ENCODE measurements around the gene SPATA1.

The SPATA1 gene

GRCh38 chr1:84582802-84583587, 76.8 kb downstream of the SPATA1 start:
- Histone ChIP-seq H3K79me2 (ENCODE audit: insufficient read depth, low read depth) (no peaks in the 10 kb centered on the region), H3K27ac (peak overlapping the region; percentile 86), H3K9ac (peak overlapping the region; percentile 44; the same call in 1 of the 2 replicates), H3K36me3 (ENCODE audit: insufficient read depth) (no peaks in the 10 kb centered on the region), H4K20me1 (ENCODE audit: insufficient read depth) (no peaks in the 10 kb centered on the region), H3K4me3 (IDR thresholded peaks at IDR 0.05; ENCODE audit: insufficient read depth, low read depth, low read length) (peak overlapping the region; percentile 54), H3K27me3 (ENCODE audit: insufficient read depth, low read depth) (no peaks in the 10 kb centered on the region), H3K4me1 (ENCODE audit: low read depth, poor library complexity, severe bottlenecking) (peaks cover 40% of the 10 kb centered on the region), H3K4me2 (peak overlapping the region; percentile 95), H2AFZ (ENCODE audit: low read depth) (peak overlapping the region; percentile 67)
- no peak for TF ChIP-seq CTCF (conservative IDR thresholded peaks at IDR 0.05; ENCODE audit: low read depth, low read length)

- peak overlapping the region; percentile 86 for H3K27ac ChIP-seq
- H2AFZ ChIP-seq (ENCODE audit: low read depth): peak overlapping the region; percentile 67
- H3K9ac ChIP-seq: peak overlapping the region; percentile 44; the same call in 1 of the 2 replicates
Observed at GRCh38 chr1:84583648-84584047, 77.5 kb downstream of the SPATA1 start.

GRCh38 chr1:84584126-84584525, 77.9 kb downstream of the SPATA1 start:
- H3K4me2 ChIP-seq: peak overlapping the region; percentile 95
- no peaks in the 10 kb centered on the region for H3K79me2 ChIP-seq (ENCODE audit: insufficient read depth, low read depth)
- H3K36me3 ChIP-seq (ENCODE audit: insufficient read depth): no peaks in the 10 kb centered on the region
- peak overlapping the region; percentile 86 for H3K27ac ChIP-seq
- no peaks in the 10 kb centered on the region for H4K20me1 ChIP-seq (ENCODE audit: insufficient read depth)
- no peaks in the 10 kb centered on the region for H3K27me3 ChIP-seq (ENCODE audit: insufficient read depth, low read depth)
- peak overlapping the region; percentile 67; the same call in 1 of the 2 replicates for H2AFZ ChIP-seq (ENCODE audit: low read depth)
- peak overlapping the region; percentile 54 for H3K4me3 ChIP-seq (IDR thresholded peaks at IDR 0.05; ENCODE audit: insufficient read depth, low read depth, low read length)
- H3K9ac ChIP-seq: peak overlapping the region; percentile 44; the same call in 1 of the 2 replicates
- TF ChIP-seq CTCF (conservative IDR thresholded peaks at IDR 0.05; ENCODE audit: low read depth, low read length): no peak
- H3K4me1 ChIP-seq (ENCODE audit: low read depth, poor library complexity, severe bottlenecking): peaks cover 40% of the 10 kb centered on the region

More at GRCh38 chr1:84583648-84584047, 77.5 kb downstream of the SPATA1 start:
- Histone ChIP-seq H3K36me3 (ENCODE audit: insufficient read depth) (no peaks in the 10 kb centered on the region), H3K4me1 (ENCODE audit: low read depth, poor library complexity, severe bottlenecking) (peaks cover 40% of the 10 kb centered on the region), H3K4me3 (IDR thresholded peaks at IDR 0.05; ENCODE audit: insufficient read depth, low read depth, low read length) (peak overlapping the region; percentile 54), H4K20me1 (ENCODE audit: insufficient read depth) (no peaks in the 10 kb centered on the region), H3K79me2 (ENCODE audit: insufficient read depth, low read depth) (no peaks in the 10 kb centered on the region), H3K4me2 (peak overlapping the region; percentile 95), H3K27me3 (ENCODE audit: insufficient read depth, low read depth) (no peaks in the 10 kb centered on the region)
- TF ChIP-seq CTCF (conservative IDR thresholded peaks at IDR 0.05; ENCODE audit: low read depth, low read length): no peak

- H3K36me3 ChIP-seq (ENCODE audit: insufficient read depth): no peaks in the 10 kb centered on the region
- H3K9ac ChIP-seq: no peak overlapping the region
- H3K4me2 ChIP-seq: no peak overlapping the region
- H3K79me2 ChIP-seq (ENCODE audit: insufficient read depth, low read depth): no peaks in the 10 kb centered on the region
- TF ChIP-seq CTCF (conservative IDR thresholded peaks at IDR 0.05; ENCODE audit: low read depth, low read length): no peak
- H2AFZ ChIP-seq (ENCODE audit: low read depth): no peak overlapping the region
- H3K4me1 ChIP-seq (ENCODE audit: low read depth, poor library complexity, severe bottlenecking): peaks cover 34% of the 10 kb centered on the region
- no peaks in the 10 kb centered on the region for H4K20me1 ChIP-seq (ENCODE audit: insufficient read depth)
- H3K27ac ChIP-seq: no peak overlapping the region
- H3K27me3 ChIP-seq (ENCODE audit: insufficient read depth, low read depth): no peaks in the 10 kb centered on the region
- H3K4me3 ChIP-seq (IDR thresholded peaks at IDR 0.05; ENCODE audit: insufficient read depth, low read depth, low read length): no peak overlapping the region
Observed at GRCh38 chr1:84585803-84586202, 79.6 kb downstream of the SPATA1 start.

Data from KMS-11 (cell line).